ENCODE data around the gene NXPH4.

DNA sequence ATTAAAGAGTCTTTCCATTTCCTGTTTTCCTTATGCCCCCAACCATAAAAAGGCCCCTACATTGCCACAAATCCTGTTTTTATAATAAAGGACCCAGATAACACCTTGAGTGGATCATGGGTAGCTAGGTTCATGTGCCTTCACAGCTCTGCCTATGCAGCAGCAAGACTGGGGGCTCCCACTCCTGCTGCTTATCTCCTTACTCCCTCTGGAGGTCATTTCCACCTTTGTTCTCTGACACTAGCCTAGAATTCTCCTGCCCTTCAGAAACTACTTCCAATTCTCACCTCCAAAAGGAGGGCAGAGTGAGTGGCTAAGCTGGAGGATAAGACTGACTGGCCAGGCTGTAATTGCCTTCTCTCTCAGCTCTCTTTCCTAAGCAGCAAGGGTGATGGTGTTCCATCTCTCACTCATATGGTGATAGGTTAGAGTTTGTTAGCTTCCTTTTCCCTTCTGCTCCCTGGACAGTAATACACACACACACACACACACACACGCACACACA, 54.4 kb downstream of the NXPH4 start:
- TF ChIP-seq, protein P1, sequence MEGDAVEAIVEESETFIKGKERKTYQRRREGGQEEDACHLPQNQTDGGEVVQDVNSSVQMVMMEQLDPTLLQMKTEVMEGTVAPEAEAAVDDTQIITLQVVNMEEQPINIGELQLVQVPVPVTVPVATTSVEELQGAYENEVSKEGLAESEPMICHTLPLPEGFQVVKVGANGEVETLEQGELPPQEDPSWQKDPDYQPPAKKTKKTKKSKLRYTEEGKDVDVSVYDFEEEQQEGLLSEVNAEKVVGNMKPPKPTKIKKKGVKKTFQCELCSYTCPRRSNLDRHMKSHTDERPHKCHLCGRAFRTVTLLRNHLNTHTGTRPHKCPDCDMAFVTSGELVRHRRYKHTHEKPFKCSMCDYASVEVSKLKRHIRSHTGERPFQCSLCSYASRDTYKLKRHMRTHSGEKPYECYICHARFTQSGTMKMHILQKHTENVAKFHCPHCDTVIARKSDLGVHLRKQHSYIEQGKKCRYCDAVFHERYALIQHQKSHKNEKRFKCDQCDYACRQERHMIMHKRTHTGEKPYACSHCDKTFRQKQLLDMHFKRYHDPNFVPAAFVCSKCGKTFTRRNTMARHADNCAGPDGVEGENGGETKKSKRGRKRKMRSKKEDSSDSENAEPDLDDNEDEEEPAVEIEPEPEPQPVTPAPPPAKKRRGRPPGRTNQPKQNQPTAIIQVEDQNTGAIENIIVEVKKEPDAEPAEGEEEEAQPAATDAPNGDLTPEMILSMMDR (IDR thresholded peaks at IDR 0.05 in 4 of 5, conservative IDR thresholded peaks at IDR 0.05 in 1 of 5): peak in 2 of 5 experiments; percentile 16 to 41
- TF ChIP-seq POLR2A (IDR thresholded peaks at IDR 0.05): no peak

Measured in gastrocnemius medialis (tissue), 4 donors.